SU-DHL-6 (cell line): Measurements from ENCODE around the gene NDUFA8.

Experiments used
- H2AFZ ChIP-seq: fragments of 200-600 bp; sonication (generic); 2 replicates; pipeline ENCODE4 v1.6.1; 2014; ENCODE audit warnings: low read depth, mild to moderate bottlenecking, moderate library complexity, mixed read lengths, antibody characterized with exemption, low read length; ENCODE audit not compliant: severe bottlenecking
- H3F3A ChIP-seq: fragments of 200-600 bp; shearing (Covaris generic); 2 replicates; pipeline ENCODE4 v1.6.0; 2016; ENCODE audit warnings: antibody characterized with exemption, mild to moderate bottlenecking; ENCODE audit not compliant: insufficient read depth
- H3K27ac ChIP-seq: fragments of 200-600 bp; sonication (generic); 2 replicates; pipeline ENCODE4 v1.5.1; 2016; ENCODE audit warnings: low read depth, mild to moderate bottlenecking, low read length, moderate library complexity, mixed read lengths
- H3K27me3 ChIP-seq: fragments of 200-600 bp; sonication (generic), shearing (Covaris generic); 2 replicates; pipeline ENCODE4 v1.6.0; 2014; ENCODE audit warnings: mild to moderate bottlenecking, low read length
- H3K36me3 ChIP-seq: fragments of 200-600 bp; sonication (generic); 2 replicates; pipeline ENCODE4 v1.6.1; 2014; ENCODE audit warnings: mild to moderate bottlenecking, low read length, mixed read lengths
- H3K4me2 ChIP-seq: fragments of 300-600, 200-600 bp; shearing (Covaris generic), sonication (generic); 2 replicates; pipeline ENCODE4 v1.6.0; 2014; ENCODE audit warnings: low read length, low read depth, mild to moderate bottlenecking; ENCODE audit not compliant: poor library complexity, severe bottlenecking
- H3K4me3 ChIP-seq: fragments of 200-600 bp; sonication (generic); 2 replicates; pipeline ENCODE4 v1.5.1; 2014; ENCODE audit warnings: antibody characterized with exemption, low read length, mild to moderate bottlenecking, mixed read lengths; ENCODE audit not compliant: insufficient read depth, poor library complexity, severe bottlenecking
- H3K79me2 ChIP-seq: fragments of 200-600 bp; sonication (generic); 2 replicates; pipeline ENCODE4 v1.6.1; 2014; ENCODE audit warnings: mild to moderate bottlenecking, low read length, moderate library complexity; ENCODE audit not compliant: insufficient read depth
- H3K9ac ChIP-seq: fragments of 200-600 bp; sonication (generic); 2 replicates; pipeline ENCODE4 v1.7.0; 2014; ENCODE audit warnings: mild to moderate bottlenecking, low read length
- H3K9me2 ChIP-seq: fragments of 200-600 bp; sonication (generic); replicated peaks from 2 replicates; pipeline ENCODE4 v1.6.1; 2014; ENCODE audit warnings: low read length; ENCODE audit not compliant: insufficient read depth
- H3K9me3 ChIP-seq: fragments of 200-600 bp; sonication (generic); 2 replicates; pipeline ENCODE4 v1.6.1; 2014; ENCODE audit warnings: low read length, mixed read lengths; ENCODE audit not compliant: insufficient read depth
- H4K20me1 ChIP-seq: fragments of 200-600 bp; sonication (generic); 2 replicates; pipeline ENCODE4 v1.6.1; 2014; ENCODE audit warnings: low read depth, mild to moderate bottlenecking, antibody characterized with exemption, low read length, moderate library complexity, mixed read lengths
- EZH2phosphoT487 ChIP-seq: fragments of 200-600 bp; sonication (generic), shearing (Covaris generic); conservative IDR thresholded peaks from 2 replicates; pipeline ENCODE4 v1.6.1; 2018; ENCODE audit warnings: mild to moderate bottlenecking, antibody characterized with exemption, low read length, moderate library complexity, mixed read lengths
- TF ChIP-seq, protein P1 (sequence below): fragments of 200-600 bp; sonication (generic); IDR thresholded peaks from one replicate; pipeline ENCODE4 v1.5.1; 2017; ENCODE audit warnings: antibody characterized with exemption, mild to moderate bottlenecking, low read length, moderate library complexity; ENCODE audit not compliant: insufficient read depth, poor library complexity, severe bottlenecking

Gene NDUFA8

DNA sequence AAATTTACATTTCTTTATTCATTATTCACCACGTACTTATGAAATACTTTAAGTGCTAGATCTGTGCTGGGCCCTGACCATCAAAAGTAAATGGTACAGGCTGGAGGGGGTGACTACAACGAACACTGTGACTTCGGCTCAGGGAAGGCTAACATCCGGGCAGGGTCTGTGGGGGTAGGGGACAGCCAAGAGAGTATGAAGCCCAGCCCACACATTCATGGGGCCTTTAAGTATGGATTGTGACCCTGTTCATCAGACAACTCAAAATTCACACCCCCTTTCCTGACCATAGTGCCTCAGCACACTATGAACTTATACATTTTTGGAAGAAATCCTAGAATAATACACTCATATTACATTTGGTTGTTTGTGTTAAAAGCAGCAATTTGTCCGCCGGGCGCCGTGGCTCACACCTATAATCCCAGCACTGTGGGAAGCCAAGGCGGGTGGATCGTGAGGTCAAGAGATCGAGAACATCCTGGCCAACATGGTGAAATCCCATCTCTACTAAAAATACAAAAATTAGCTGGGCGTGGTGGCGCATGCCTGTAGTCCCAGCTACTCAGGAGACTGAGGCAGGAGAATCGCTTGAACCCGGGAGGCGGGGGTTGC, 33.4 kb upstream of the NDUFA8 start:
- TF ChIP-seq, protein P1, sequence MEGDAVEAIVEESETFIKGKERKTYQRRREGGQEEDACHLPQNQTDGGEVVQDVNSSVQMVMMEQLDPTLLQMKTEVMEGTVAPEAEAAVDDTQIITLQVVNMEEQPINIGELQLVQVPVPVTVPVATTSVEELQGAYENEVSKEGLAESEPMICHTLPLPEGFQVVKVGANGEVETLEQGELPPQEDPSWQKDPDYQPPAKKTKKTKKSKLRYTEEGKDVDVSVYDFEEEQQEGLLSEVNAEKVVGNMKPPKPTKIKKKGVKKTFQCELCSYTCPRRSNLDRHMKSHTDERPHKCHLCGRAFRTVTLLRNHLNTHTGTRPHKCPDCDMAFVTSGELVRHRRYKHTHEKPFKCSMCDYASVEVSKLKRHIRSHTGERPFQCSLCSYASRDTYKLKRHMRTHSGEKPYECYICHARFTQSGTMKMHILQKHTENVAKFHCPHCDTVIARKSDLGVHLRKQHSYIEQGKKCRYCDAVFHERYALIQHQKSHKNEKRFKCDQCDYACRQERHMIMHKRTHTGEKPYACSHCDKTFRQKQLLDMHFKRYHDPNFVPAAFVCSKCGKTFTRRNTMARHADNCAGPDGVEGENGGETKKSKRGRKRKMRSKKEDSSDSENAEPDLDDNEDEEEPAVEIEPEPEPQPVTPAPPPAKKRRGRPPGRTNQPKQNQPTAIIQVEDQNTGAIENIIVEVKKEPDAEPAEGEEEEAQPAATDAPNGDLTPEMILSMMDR = no peak
- no peak for TF ChIP-seq EZH2phosphoT487
- no peak overlapping the region for H3K4me3 ChIP-seq
- H3K4me2 ChIP-seq = no peak overlapping the region
- H3K36me3 ChIP-seq = no peaks in the 10 kb centered on the region
- H3F3A ChIP-seq = no peaks in the 10 kb centered on the region
- no peaks in the 10 kb centered on the region for H3K27me3 ChIP-seq
- no peaks in the 10 kb centered on the region for H3K79me2 ChIP-seq
- H3K9ac ChIP-seq = no peak overlapping the region
- no peaks in the 10 kb centered on the region for H3K9me2 ChIP-seq
- H2AFZ ChIP-seq = no peak overlapping the region
- H3K9me3 ChIP-seq = no peaks in the 10 kb centered on the region
- H3K27ac ChIP-seq = no peak overlapping the region
- H4K20me1 ChIP-seq = no peaks in the 10 kb centered on the region

DNA sequence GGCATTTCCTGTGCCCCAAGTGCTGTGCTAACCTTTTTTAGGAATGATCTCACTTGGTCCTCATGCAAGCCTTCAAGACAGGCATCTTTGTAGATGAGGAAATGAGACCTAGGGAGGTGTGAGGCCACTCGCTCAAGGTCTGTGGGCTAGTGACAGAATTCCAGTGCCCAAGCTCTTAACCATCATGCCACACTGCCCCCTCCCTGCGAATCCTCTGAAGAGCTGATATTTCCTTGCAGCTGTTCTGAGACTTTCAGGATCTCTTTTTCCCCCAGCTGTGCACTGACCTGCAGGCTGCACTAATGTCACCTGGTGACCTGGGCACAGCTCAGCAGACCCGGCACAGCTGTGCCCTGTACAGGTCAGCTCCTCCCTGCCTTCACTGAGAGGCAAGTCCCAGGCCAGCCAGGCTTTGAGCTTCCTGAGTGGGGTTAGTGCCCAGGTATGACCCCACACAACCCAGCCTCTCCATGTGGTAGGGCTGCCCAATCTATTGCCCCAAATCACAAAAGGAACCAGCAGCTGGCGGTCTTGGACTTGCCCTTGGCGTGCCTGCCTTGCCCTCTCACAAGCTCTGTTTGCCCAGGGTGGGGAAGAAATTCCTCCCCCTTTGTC, 32.8 kb upstream of the NDUFA8 start:
- no peak for TF ChIP-seq EZH2phosphoT487
- TF ChIP-seq, protein P1 = no peak
- Histone ChIP-seq H3K4me3 (no peak overlapping the region), H3K9ac (no peak overlapping the region), H3K9me2 (no peaks in the 10 kb centered on the region), H4K20me1 (no peaks in the 10 kb centered on the region), H3F3A (no peaks in the 10 kb centered on the region), H2AFZ (no peak overlapping the region), H3K4me2 (no peak overlapping the region), H3K9me3 (no peaks in the 10 kb centered on the region), H3K79me2 (no peaks in the 10 kb centered on the region), H3K27me3 (no peaks in the 10 kb centered on the region), H3K36me3 (no peaks in the 10 kb centered on the region), H3K27ac (no peak overlapping the region)

DNA sequence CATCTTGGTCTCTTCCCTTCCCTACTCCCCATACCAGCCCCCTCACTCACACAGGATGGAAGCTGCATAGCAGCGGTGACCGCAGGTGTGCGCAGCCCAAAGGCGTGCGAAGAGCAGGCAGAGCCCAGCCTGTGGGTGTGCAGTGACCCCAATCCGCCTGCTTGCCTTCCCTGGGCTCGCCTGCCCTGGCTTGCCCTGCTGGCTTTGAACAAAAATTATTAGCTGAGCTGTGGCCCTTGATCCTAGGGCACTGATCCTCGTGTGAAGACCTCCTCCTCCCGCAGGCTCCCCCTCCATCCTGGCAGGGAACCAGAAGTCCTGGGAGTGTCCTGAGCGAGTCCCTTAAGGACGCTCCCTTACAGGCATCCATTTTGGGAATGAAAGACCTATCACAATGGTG, 32.0 kb upstream of the NDUFA8 start:
- no peak overlapping the region for H3K9ac ChIP-seq
- no peak overlapping the region for H3K4me2 ChIP-seq
- no peak overlapping the region for H2AFZ ChIP-seq
- no peaks in the 10 kb centered on the region for H3K9me2 ChIP-seq
- H3K9me3 ChIP-seq = no peaks in the 10 kb centered on the region
- no peaks in the 10 kb centered on the region for H3K79me2 ChIP-seq
- no peak for TF ChIP-seq EZH2phosphoT487
- TF ChIP-seq, protein P1 = no peak
- no peak overlapping the region for H3K4me3 ChIP-seq
- no peaks in the 10 kb centered on the region for H3K27me3 ChIP-seq
- H3F3A ChIP-seq = no peaks in the 10 kb centered on the region
- no peaks in the 10 kb centered on the region for H4K20me1 ChIP-seq
- H3K27ac ChIP-seq = no peak overlapping the region
- no peaks in the 10 kb centered on the region for H3K36me3 ChIP-seq
